Activated CD4-positive, alpha-beta T cell treated with anti-CD3 and anti-CD28 coated beads, Interleukin-2, amount 10 ng/mL, durations not matched to agents 24 days and 14 days (primary cell): Measurements from ENCODE around the gene LIME1. TPM values are rescaled to one million over a fixed set of nuclear protein-coding genes. Genes with fewer than 3 reads are reported as not detected.
A peak's percentile ranks its signal among the peaks of the same experiment; 100 is the strongest.

Source experiments
- DNase-seq: peaks from one replicate; pipeline ENCODE4 v3.0.0; 2022
- H3K27ac Mint-ChIP-seq: one replicate; pipeline ENCODE4 v1.8.0; 2022; ENCODE audit warnings: mild to moderate bottlenecking, mixed read lengths
- H3K27me3 Mint-ChIP-seq: one replicate; pipeline ENCODE4 v1.8.0; 2022; ENCODE audit warnings: mixed read lengths
- H3K36me3 Mint-ChIP-seq: one replicate; pipeline ENCODE4 v1.8.0; 2022; ENCODE audit warnings: low read depth, mild to moderate bottlenecking, mixed read lengths
- H3K4me1 Mint-ChIP-seq: one replicate; pipeline ENCODE4 v1.8.0; 2021; ENCODE audit warnings: mixed read lengths
- H3K4me3 Mint-ChIP-seq: one replicate; pipeline ENCODE4 v1.8.0; 2022; ENCODE audit warnings: mild to moderate bottlenecking, moderate library complexity, mixed read lengths
- H3K9me3 Mint-ChIP-seq: one replicate; pipeline ENCODE4 v1.8.0; 2021; ENCODE audit warnings: mixed read lengths
- intact Hi-C: fragments of 100-400 bp; cut with micrococcal nuclease; formaldehyde crosslinking; loops from one replicate; pipeline ENCODE4 v1.15.1; 2023
- total RNA-seq: library from RNA; stranded (reverse); gene quantifications from 2 replicates; pipeline ENCODE4 v1.2.3, GENCODE V29; 2022

LIME1 gene
- total RNA-seq, 1 donor from 2014 or later = 12.2 TPM

GRCh38 chr20:63693733-63694583, 42.5 kb upstream of the LIME1 start:
- Mint-ChIP-seq H3K4me1 (peaks cover 6% of the 10 kb centered on the region), H3K27me3 (no peaks in the 10 kb centered on the region), H3K36me3 (peaks cover 23% of the 10 kb centered on the region), H3K4me3 (peak overlapping the region; percentile 30), H3K9me3 (no peaks in the 10 kb centered on the region), H3K27ac (peak overlapping the region; percentile 86)
- intact Hi-C loops = no loop called here
- DNase-seq = no peak

DNA sequence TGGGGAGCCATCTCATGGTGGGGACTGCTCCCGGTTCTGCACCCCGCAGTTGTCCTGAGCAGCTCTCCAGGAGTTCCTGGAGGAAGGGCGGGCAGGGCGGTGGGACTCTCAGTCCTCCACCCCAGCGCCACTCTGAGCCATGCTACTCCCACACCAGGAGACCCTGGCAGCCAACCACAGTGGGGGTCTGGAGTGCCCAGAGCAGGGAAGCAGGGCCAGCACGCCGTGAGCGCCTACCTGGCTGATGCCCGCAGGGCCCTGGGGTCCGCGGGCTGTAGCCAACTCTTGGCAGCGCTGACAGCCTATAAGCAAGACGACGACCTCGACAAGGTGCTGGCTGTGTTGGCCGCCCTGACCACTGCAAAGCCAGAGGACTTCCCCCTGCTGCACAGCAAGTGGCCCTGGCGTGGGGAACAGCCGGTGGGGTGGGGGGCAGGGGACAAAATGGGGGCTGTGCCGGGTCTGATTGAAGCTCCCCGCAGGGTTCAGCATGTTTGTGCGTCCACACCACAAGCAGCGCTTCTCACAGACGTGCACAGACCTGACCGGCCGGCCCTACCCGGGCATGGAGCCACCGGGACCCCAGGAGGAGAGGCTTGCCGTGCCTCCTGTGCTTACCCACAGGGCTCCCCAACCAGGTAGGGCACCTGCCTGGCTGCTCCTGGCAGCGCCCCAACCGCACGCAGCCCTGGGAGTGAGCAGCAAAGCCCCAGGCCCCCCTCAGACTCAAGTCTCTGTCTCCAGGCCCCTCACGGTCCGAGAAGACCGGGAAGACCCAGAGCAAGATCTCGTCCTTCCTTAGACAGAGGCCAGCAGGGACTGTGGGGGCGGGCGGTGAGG, 41.7 kb upstream of the LIME1 start:
- Mint-ChIP-seq H3K27ac (no peak overlapping the region), H3K27me3 (no peaks in the 10 kb centered on the region), H3K4me1 (peaks cover 11% of the 10 kb centered on the region), H3K9me3 (no peaks in the 10 kb centered on the region), H3K36me3 (peaks cover 24% of the 10 kb centered on the region), H3K4me3 (no peak overlapping the region)
- intact Hi-C loops = no loop called here
- no peak for DNase-seq

DNA sequence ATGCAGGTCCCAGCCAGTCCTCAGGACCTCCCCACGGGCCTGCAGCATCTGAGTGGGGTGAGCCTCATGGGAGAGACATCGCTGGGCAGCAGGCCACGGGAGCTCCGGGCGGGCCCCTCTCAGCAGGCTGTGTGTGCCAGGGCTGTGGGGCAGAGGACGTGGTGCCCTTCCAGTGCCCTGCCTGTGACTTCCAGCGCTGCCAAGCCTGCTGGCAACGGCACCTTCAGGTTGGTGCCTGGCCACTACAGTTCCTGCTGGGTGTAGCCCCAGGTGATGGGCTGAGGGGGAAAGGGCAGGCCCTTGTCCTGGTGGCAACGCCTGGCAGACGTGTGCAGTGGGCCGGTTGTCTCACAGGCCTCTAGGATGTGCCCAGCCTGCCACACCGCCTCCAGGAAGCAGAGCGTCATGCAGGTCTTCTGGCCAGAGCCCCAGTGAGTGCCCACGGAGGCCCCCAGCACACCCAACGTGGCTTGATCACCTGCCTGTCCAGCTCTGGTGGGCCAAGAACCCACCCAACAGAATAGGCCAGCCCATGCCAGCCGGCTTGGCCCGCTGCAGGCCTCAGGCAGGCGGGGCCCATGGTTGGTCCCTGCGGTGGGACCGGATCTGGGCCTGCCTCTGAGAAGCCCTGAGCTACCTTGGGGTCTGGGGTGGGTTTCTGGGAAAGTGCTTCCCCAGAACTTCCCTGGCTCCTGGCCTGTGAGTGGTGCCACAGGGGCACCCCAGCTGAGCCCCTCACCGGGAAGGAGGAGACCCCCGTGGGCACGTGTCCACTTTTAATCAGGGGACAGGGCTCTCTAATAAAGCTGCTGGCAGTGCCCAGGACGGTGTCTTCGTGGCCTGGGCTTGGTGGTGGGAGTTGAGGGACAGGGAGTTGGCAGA, 40.8 kb upstream of the LIME1 start:
- H3K4me3 Mint-ChIP-seq = no peak overlapping the region
- H3K9me3 Mint-ChIP-seq = no peaks in the 10 kb centered on the region
- intact Hi-C loops = no loop called here

GRCh38 chr20:63696306-63696627, 40.2 kb upstream of the LIME1 start:
- Mint-ChIP-seq H3K4me3 (no peak overlapping the region), H3K27me3 (no peaks in the 10 kb centered on the region), H3K4me1 (peaks cover 11% of the 10 kb centered on the region), H3K9me3 (no peaks in the 10 kb centered on the region), H3K36me3 (peaks cover 24% of the 10 kb centered on the region), H3K27ac (no peak overlapping the region)
- no peak for DNase-seq
- intact Hi-C loops = no loop called here

More for the DNA sequence above, 40.8 kb upstream of the LIME1 start:
- no peak overlapping the region for H3K27ac Mint-ChIP-seq
- H3K27me3 Mint-ChIP-seq = no peaks in the 10 kb centered on the region
- peaks cover 11% of the 10 kb centered on the region for H3K4me1 Mint-ChIP-seq
- no peak for DNase-seq
- H3K36me3 Mint-ChIP-seq = peaks cover 24% of the 10 kb centered on the region

- Mint-ChIP-seq H3K27ac (no peak within 1 kb of the TSS), H3K27me3 (no peaks in the 10 kb centered on the region), H3K9me3 (no peaks in the 10 kb centered on the region), H3K36me3 (peaks cover 20% of the 10 kb centered on the region), H3K4me3 (no peak within 1 kb of the TSS), H3K4me1 (peaks cover 11% of the 10 kb centered on the region)
- no peak for DNase-seq
- intact Hi-C loops = no loop called here
Observed at GRCh38 chr20:63696628-63697356, 39.7 kb upstream of the LIME1 start, which contains the start of gene TNFRSF6B. TSS of gene TNFRSF6B (plus strand) at chr20:63696652. CDS start at chr20:63696768, 116 bp downstream.

GRCh38 chr20:63697357-63697867, 39.1 kb upstream of the LIME1 start:
- no peaks in the 10 kb centered on the region for H3K27me3 Mint-ChIP-seq
- no peaks in the 10 kb centered on the region for H3K9me3 Mint-ChIP-seq
- H3K27ac Mint-ChIP-seq = no peak overlapping the region
- H3K36me3 Mint-ChIP-seq = peaks cover 19% of the 10 kb centered on the region
- no peak overlapping the region for H3K4me3 Mint-ChIP-seq
- intact Hi-C loops = no loop called here
- DNase-seq = no peak
- peaks cover 11% of the 10 kb centered on the region for H3K4me1 Mint-ChIP-seq

- H3K27me3 Mint-ChIP-seq = no peaks in the 10 kb centered on the region
- no peak overlapping the region for H3K27ac Mint-ChIP-seq
- peaks cover 11% of the 10 kb centered on the region for H3K4me1 Mint-ChIP-seq
- no peak overlapping the region for H3K4me3 Mint-ChIP-seq
- no peaks in the 10 kb centered on the region for H3K9me3 Mint-ChIP-seq
- no peak for DNase-seq
- H3K36me3 Mint-ChIP-seq = peaks cover 14% of the 10 kb centered on the region
- intact Hi-C loops = no loop called here
Observed at GRCh38 chr20:63697868-63698545, 38.5 kb upstream of the LIME1 start.

- H3K9me3 Mint-ChIP-seq = no peaks in the 10 kb centered on the region
- H3K27me3 Mint-ChIP-seq = no peaks in the 10 kb centered on the region
- peaks cover 11% of the 10 kb centered on the region for H3K36me3 Mint-ChIP-seq
- H3K27ac Mint-ChIP-seq = peak overlapping the region; percentile 84
- H3K4me3 Mint-ChIP-seq = peak overlapping the region; percentile 26
- intact Hi-C loops = no loop called here
- peak; percentile 71 for DNase-seq
- H3K4me1 Mint-ChIP-seq = peaks cover 9% of the 10 kb centered on the region
Observed at GRCh38 chr20:63698739-63699465, 37.6 kb upstream of the LIME1 start.

DNA sequence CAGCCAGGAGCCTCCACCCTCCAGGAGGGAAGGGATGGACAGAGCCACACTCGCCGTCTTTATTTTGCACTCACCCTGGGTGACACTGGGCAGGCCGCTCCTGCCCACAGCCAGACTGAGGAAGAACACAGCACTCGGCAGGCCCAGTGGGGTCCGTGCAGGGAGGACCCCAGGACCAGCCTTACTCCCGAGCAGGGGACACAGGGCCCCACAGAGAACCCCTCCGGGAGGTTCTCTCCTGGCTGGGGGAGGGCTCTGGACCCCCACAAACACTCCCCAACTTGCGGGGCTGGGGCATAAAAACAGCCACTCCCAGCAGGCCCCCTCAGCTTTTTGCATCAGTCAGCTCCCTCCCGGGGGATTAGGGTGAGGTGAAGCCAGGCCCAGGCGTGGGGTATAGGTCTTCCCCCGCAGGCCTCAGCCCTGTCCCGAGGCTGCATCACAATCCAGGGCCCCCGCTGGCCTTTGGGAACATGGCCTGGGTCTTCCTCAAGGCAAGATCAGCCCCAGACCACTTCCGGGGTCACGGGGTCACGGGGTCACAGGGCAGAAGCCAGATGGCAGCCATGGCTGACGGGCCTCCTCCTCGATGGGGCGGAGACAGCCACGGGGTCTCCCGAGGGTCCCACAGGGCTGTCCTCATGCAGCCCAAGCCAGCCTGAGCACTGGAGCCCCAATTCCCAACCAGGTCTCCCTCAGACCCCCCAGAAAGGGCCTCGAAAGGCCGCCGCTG, 36.8 kb upstream of the LIME1 start:
- intact Hi-C loops = no loop called here

GRCh38 chr20:63700199-63701050, 36.0 kb upstream of the LIME1 start:
- intact Hi-C loops = no loop called here
- peak overlapping the region; percentile 41 for H3K27ac Mint-ChIP-seq
- no peaks in the 10 kb centered on the region for H3K9me3 Mint-ChIP-seq
- H3K27me3 Mint-ChIP-seq = no peaks in the 10 kb centered on the region
- no peak overlapping the region for H3K4me3 Mint-ChIP-seq
- peaks cover 11% of the 10 kb centered on the region for H3K4me1 Mint-ChIP-seq
- DNase-seq = no peak
- H3K36me3 Mint-ChIP-seq = peaks cover 17% of the 10 kb centered on the region

More for the DNA sequence above, 36.8 kb upstream of the LIME1 start:
- no peaks in the 10 kb centered on the region for H3K27me3 Mint-ChIP-seq
- H3K4me1 Mint-ChIP-seq = peaks cover 9% of the 10 kb centered on the region
- peak overlapping the region; percentile 26 for H3K4me3 Mint-ChIP-seq
- H3K27ac Mint-ChIP-seq = peak overlapping the region; percentile 84
- no peaks in the 10 kb centered on the region for H3K9me3 Mint-ChIP-seq
- peaks cover 11% of the 10 kb centered on the region for H3K36me3 Mint-ChIP-seq
- DNase-seq = no peak

GRCh38 chr20:63701051-63701328, 35.5 kb upstream of the LIME1 start:
- Mint-ChIP-seq H3K4me1 (peaks cover 13% of the 10 kb centered on the region), H3K9me3 (no peaks in the 10 kb centered on the region), H3K36me3 (peaks cover 23% of the 10 kb centered on the region), H3K27me3 (no peaks in the 10 kb centered on the region), H3K27ac (peak overlapping the region; percentile 34), H3K4me3 (no peak overlapping the region)
- intact Hi-C loops = no loop called here
- DNase-seq = no peak
